GM19099 (cell line): ENCODE data around the gene KHDRBS2.

ENCODE experiments used
- POLR2A ChIP-seq: IDR thresholded peaks from 3 replicates; pipeline ENCODE4 v1.6.1; 2011; ENCODE audit warnings: low read depth; ENCODE audit not compliant: insufficient read length; ENCODE audit errors: extremely low read depth

Gene KHDRBS2

DNA sequence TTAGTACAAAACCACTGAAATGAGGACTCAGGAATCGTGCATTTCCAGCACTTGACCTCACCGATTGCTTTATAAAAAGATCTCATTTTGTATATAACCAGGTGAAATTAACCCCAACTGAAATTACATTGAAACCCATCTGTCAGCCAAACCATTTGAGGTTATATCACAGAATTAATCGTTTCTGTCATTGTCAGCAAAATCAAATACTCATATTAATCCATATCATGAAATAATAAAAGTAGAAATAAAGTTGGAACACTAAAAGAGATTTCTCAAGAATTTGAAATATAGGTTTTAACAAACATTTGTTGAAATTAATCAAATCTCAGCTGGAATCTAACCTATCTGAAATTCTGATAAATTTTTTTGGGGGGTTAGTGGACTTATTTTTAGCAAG, 23.7 kb downstream of the KHDRBS2 start:
- TF ChIP-seq POLR2A = no peak

DNA sequence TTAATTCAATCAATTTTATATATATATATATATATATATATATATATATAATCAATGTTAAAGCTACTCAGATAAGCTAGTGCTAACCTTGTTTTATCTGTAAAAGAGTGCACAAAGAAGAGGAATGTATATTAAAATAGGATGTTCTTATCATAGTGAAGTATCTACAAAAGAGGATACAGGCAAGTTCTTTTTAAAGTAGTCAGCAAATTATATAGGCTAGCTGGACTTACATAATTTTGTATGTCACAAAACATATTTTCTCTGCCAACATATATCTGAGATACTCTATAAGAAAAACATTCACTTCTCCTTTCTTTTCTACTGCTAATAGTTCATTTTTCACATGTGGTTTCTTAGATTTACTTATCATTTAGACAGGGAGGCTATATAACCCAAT, 39.9 kb downstream of the KHDRBS2 start:
- no peak for TF ChIP-seq POLR2A

GRCh38 chr6:62236784-62237183, 49.2 kb downstream of the KHDRBS2 start:
- TF ChIP-seq POLR2A = no peak

DNA sequence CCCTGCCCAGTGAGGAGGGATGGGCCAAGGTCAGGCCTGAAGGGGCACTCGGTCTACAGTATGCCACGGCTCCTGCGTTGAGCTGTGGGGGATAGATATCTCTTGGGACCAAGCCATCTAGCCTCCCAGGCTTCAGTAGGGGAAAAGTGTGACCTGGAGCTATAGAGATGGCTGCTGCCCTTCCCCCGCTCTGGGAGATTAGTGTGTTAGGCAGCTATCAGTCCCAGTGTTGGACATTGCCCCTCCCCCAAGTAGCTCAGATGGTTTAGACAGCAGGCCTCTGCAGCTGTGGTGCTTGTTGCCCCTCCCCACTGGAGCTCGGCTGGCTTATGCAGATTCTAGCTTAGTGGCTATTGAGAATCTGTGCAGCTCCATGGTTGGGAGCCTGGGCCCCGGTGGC, 56.8 kb downstream of the KHDRBS2 start:
- no peak for TF ChIP-seq POLR2A

DNA sequence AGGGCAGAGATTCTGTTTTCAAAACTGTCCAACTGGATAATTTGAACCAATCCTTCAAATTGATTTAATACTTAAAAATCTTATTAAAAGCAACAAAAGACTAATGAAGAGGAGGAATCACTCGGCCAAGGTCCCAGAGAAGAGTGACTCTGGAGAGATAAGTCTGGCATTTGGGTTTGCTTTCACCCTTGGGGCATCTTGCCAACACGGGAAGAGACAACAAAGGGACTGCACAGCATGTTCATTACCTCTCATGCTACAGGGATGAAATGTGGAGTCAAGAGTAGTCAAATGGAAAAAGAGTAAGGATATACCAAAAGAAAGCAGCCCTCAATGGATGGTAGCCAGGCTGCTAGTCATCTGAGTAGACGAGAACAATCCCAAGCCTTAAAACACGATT, 68.2 kb downstream of the KHDRBS2 start:
- no peak for TF ChIP-seq POLR2A

GRCh38 chr6:62202078-62202477, 83.9 kb downstream of the KHDRBS2 start:
- TF ChIP-seq POLR2A = no peak

DNA sequence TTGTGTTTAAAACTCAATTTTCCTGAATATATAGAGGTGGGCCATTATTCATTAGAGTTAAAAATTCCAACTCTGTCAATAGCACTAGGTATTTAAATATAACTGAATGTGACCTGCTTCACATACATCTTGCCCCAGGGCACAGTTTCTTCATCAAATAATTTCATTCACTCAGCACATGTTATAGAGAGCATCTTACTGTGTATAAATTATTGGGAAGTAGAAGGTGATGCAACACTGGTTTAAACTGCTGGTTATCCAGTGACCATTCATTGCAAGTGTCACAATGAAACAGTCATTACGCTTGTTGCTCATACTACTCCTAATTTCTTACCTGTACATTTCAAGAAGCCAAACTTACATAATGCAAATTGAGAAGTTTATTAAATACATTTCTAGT, 93.4 kb downstream of the KHDRBS2 start:
- TF ChIP-seq POLR2A = no peak

- no peak for TF ChIP-seq POLR2A
Observed at GRCh38 chr6:62175195-62175594, 110.8 kb downstream of the KHDRBS2 start.

GRCh38 chr6:62174548-62174947, 111.5 kb downstream of the KHDRBS2 start:
- TF ChIP-seq POLR2A = no peak

DNA sequence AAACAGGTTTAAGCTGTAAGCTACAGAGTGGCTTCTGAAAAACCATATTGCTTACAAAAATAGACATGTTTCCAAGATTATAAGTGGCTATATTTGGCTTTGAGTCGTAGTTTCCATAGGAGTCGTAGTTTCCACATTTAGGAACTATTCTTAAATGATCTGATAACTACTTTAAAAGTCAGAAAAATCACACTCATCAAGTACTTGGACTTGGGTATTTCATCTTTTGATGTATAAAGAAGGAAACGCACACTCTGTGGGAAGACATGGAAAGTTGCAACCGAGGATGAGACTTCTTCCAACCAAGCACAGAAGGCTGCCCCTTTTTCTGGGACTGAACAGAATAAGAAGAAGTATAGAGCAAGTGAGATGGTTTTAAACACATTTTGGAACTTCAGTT, 118.3 kb downstream of the KHDRBS2 start:
- no peak for TF ChIP-seq POLR2A

DNA sequence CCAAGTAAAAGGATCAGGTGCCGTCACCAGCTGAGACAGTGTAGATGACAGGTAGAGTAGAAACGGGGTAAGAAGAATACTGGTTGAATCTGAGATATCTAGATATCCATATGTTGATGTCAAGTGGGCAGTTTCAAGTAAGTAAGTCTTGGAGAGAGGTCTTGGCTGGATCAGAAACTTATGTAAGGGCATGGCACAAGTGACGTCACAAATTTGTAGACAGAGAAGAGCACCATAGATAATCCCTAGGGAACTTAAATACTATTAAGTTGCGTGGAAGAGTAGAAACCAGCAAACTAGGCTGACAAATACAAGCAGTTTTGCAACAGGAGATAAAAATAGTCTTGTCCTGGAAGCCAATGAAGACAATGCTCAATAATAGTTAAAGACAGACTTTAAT, 123.2 kb downstream of the KHDRBS2 start:
- no peak for TF ChIP-seq POLR2A

GRCh38 chr6:62152796-62153195, 133.2 kb downstream of the KHDRBS2 start:
- TF ChIP-seq POLR2A = no peak

- no peak for TF ChIP-seq POLR2A
Observed at GRCh38 chr6:62150048-62150663, 135.9 kb downstream of the KHDRBS2 start.

- TF ChIP-seq POLR2A = no peak
Observed at GRCh38 chr6:62146954-62147853, 138.8 kb downstream of the KHDRBS2 start.

DNA sequence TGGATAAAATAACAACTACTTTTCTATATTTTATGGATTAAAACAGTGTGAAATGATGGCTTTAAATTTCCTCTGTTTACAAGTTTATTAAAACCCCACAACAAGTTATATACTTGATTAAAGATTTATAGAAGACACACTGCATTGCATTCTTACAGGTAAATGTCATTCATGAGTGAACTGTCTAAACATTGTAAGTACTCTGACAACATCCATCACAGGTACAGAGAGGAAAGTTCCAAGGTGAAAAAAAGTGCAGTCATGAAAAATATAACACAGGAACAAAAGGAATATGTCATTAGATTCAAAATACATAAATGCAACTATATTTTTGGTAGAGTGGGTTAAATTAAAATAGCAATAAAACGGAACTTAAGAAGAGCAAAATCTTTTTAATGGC, 156.9 kb downstream of the KHDRBS2 start:
- no peak for TF ChIP-seq POLR2A

DNA sequence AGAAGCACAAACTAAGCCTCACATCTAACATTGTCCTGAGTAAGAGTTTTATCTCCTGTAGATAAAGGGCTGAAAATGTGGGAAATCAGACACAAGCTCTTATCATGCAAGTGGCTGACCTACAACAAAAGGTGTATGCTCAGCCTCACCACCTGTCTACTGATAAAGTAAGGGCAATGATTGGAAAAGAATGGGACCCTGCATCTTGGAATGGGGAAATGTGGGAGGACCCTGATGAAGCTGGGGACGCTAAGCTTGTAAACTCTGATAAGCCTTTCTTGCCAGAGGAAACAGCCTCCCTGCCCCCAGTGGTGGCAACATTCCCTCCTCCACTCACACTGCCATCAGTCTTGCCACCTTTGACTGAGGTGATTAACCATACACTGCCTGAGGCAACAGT, 166.6 kb downstream of the KHDRBS2 start:
- TF ChIP-seq POLR2A = no peak
